Measurements from ENCODE around the gene PLXNC1.

PLXNC1 gene

GRCh38 chr12:94162108-94162507 lies 13.7 kb downstream of the PLXNC1 start:
- DNase-seq, result no peak

GRCh38 chr12:94163850-94164249 lies 15.5 kb downstream of the PLXNC1 start:
- DNase-seq, result no peak

GRCh38 chr12:94165138-94165537 lies 16.8 kb downstream of the PLXNC1 start:
- no peak for DNase-seq

- no peak for DNase-seq
Observed at GRCh38 chr12:94165670-94166364, 17.4 kb downstream of the PLXNC1 start.

- DNase-seq, result no peak
Observed at GRCh38 chr12:94167071-94167755, 18.8 kb downstream of the PLXNC1 start.

GRCh38 chr12:94167756-94168416 lies 19.5 kb downstream of the PLXNC1 start:
- no peak for DNase-seq

GRCh38 chr12:94169495-94169894 lies 21.1 kb downstream of the PLXNC1 start:
- no peak for DNase-seq

GRCh38 chr12:94169966-94170689 lies 21.8 kb downstream of the PLXNC1 start:
- no peak for DNase-seq

GRCh38 chr12:94170690-94171594 lies 22.6 kb downstream of the PLXNC1 start:
- no peak for DNase-seq

GRCh38 chr12:94171595-94171930 lies 23.2 kb downstream of the PLXNC1 start:
- no peak for DNase-seq

- peak in 1 of 5 donors; percentile 75 for DNase-seq
Observed at GRCh38 chr12:94172031-94172430, 23.7 kb downstream of the PLXNC1 start.

- DNase-seq, result no peak
Observed at GRCh38 chr12:94172973-94173372, 24.6 kb downstream of the PLXNC1 start.

- DNase-seq, result no peak
Observed at GRCh38 chr12:94173660-94174265, 25.4 kb downstream of the PLXNC1 start.

GRCh38 chr12:94174576-94174975 lies 26.2 kb downstream of the PLXNC1 start:
- peak in 1 of 5 donors; percentile 71 for DNase-seq

GRCh38 chr12:94175763-94176668 lies 27.6 kb downstream of the PLXNC1 start:
- peak in 1 of 5 donors; percentile 17 for DNase-seq

- no peak for DNase-seq
Observed at GRCh38 chr12:94178054-94178453, 29.7 kb downstream of the PLXNC1 start.

- DNase-seq, result no peak
Observed at GRCh38 chr12:94178882-94179281, 30.5 kb downstream of the PLXNC1 start.

GRCh38 chr12:94179723-94180122 lies 31.3 kb downstream of the PLXNC1 start:
- DNase-seq, result no peak

- DNase-seq, result no peak
Observed at GRCh38 chr12:94180558-94181296, 32.4 kb downstream of the PLXNC1 start.

Data from T-helper 1 cell (primary cell).